Suprapubic skin (tissue), 4 donors: ENCODE data around the gene IL2RA.

Experiments
- CTCF ChIP-seq, 2 donors: fragments of 200-600 bp in 1 of 2; fragments of 450-650 bp in 1 of 2; sonication (generic) in 1 of 2; IDR thresholded peaks; one replicate each; pipeline ENCODE4 v1.5.1; 2016 to 2019; ENCODE audit warnings: antibody characterized with exemption in 2 of 2, mild to moderate bottlenecking in 1 of 2, moderate library complexity in 1 of 2
- EP300 ChIP-seq: sonication (generic); formaldehyde crosslinking; IDR thresholded peaks from one replicate; pipeline ENCODE4 v1.6.1; 2017; ENCODE audit warnings: antibody characterized with exemption
- POLR2A ChIP-seq, 2 donors: fragments of 450-650 bp; IDR thresholded peaks; one replicate each; pipeline ENCODE4 v1.6.1; 2017; ENCODE audit warnings: antibody characterized with exemption in 2 of 2, mild to moderate bottlenecking in 2 of 2, moderate library complexity in 2 of 2
- POLR2AphosphoS5 ChIP-seq, 3 donors: sonication (generic); formaldehyde crosslinking; IDR thresholded peaks; one replicate each; pipeline ENCODE4 v1.6.1; 2017; ENCODE audit warnings: antibody characterized with exemption in 3 of 3

- TF ChIP-seq POLR2A (IDR thresholded peaks at IDR 0.05) (no peak), POLR2AphosphoS5 (IDR thresholded peaks at IDR 0.05) (no peak), CTCF (IDR thresholded peaks at IDR 0.05) (no peak), EP300 (no peak)
Observed at GRCh38 chr10:6030940-6031339, 31.2 kb downstream of the IL2RA start.
